Keratinocyte (primary cell): ENCODE data around the gene STK32B. TPM values are rescaled to one million over a fixed set of nuclear protein-coding genes. Genes with fewer than 3 reads are reported as not detected.
A peak's percentile ranks its signal among the peaks of the same experiment; 100 is the strongest.

ENCODE experiments used
- DNase-seq: peaks from one replicate; pipeline ENCODE4 v3.0.0-alpha.2; 2011; ENCODE audit warnings: low read depth, missing footprints, low spot score
- FAIRE-seq: peaks from 2 replicates; lab custom pipeline; 2011; peaks lifted over from hg19 to GRCh38; lab: Jason Lieb, UNC
- H2AFZ ChIP-seq: 2 replicates; pipeline ENCODE4 v1.6.0; 2012; ENCODE audit warnings: low read length, control low read depth, inconsistent platforms; ENCODE audit not compliant: control insufficient read depth
- H3K27ac ChIP-seq: 2 replicates; pipeline ENCODE4 v1.5.1; 2011; ENCODE audit warnings: low read length; ENCODE audit not compliant: control insufficient read depth, insufficient read depth
- H3K27me3 ChIP-seq: 3 replicates; pipeline ENCODE4 v1.6.0; 2011; ENCODE audit warnings: low read length; ENCODE audit not compliant: control insufficient read depth, insufficient read depth; ENCODE audit errors: extremely low read depth
- H3K36me3 ChIP-seq, 2 experiments: 2 replicates in 1 of 2; 3 replicates in 1 of 2; pipeline ENCODE4 v1.5.1; 2011; ENCODE audit warnings: low read length in 2 of 2, mild to moderate bottlenecking in 1 of 2; ENCODE audit not compliant: control insufficient read depth in 2 of 2, insufficient read depth in 2 of 2; ENCODE audit errors: extremely low read depth in 1 of 2
- H3K4me1 ChIP-seq: 3 replicates; pipeline ENCODE4 v1.5.1; 2011; ENCODE audit warnings: low read length; ENCODE audit not compliant: control insufficient read depth, insufficient read depth; ENCODE audit errors: extremely low read depth
- H3K4me2 ChIP-seq: 3 replicates; pipeline ENCODE4 v1.6.0; 2011; ENCODE audit warnings: low read depth, low read length; ENCODE audit not compliant: control insufficient read depth, insufficient read depth; ENCODE audit errors: extremely low read depth
- H3K4me3 ChIP-seq, 3 experiments: fragments of 200-600 bp in 1 of 3; sonication (generic) in 1 of 3; 2 replicates in 2 of 3; 3 replicates in 1 of 3; pipeline ENCODE4 v1.5.1; 2011 to 2016; ENCODE audit warnings: low read length in 3 of 3, mild to moderate bottlenecking in 3 of 3, control low read depth in 2 of 3, inconsistent platforms in 1 of 3, low read depth in 1 of 3, mixed read lengths in 1 of 3, mixed run types in 1 of 3, moderate library complexity in 1 of 3; ENCODE audit not compliant: control insufficient read depth in 2 of 3, insufficient read depth in 2 of 3; ENCODE audit errors: extremely low read depth in 1 of 3
- H3K79me2 ChIP-seq: 2 replicates; pipeline ENCODE4 v1.6.0; 2012; ENCODE audit warnings: low read length; ENCODE audit not compliant: control insufficient read depth, insufficient read depth
- H3K9ac ChIP-seq: 3 replicates; pipeline ENCODE4 v1.6.0; 2011; ENCODE audit warnings: low read length; ENCODE audit not compliant: control insufficient read depth, insufficient read depth; ENCODE audit errors: extremely low read depth
- H3K9me1 ChIP-seq: 3 replicates; pipeline ENCODE4 v1.6.0; 2011; ENCODE audit warnings: low read length; ENCODE audit not compliant: control insufficient read depth, insufficient read depth; ENCODE audit errors: extremely low read depth
- H3K9me3 ChIP-seq: 2 replicates; pipeline ENCODE4 v1.5.1; 2012; ENCODE audit warnings: low read depth, low read length; ENCODE audit not compliant: control insufficient read depth
- H4K20me1 ChIP-seq: 3 replicates; pipeline ENCODE4 v1.6.0; 2011; ENCODE audit warnings: low read length; ENCODE audit not compliant: control insufficient read depth, insufficient read depth; ENCODE audit errors: extremely low read depth
- CTCF ChIP-seq, 3 experiments: IDR thresholded peaks in 1 of 3; conservative IDR thresholded peaks in 1 of 3; optimal IDR thresholded peaks in 1 of 3; 2 replicates in 2 of 3; 3 replicates in 1 of 3; pipeline versions ENCODE3 to v1.5.1; 2011; ENCODE audit warnings: low read length in 3 of 3, mild to moderate bottlenecking in 3 of 3, moderate library complexity in 2 of 3, control low read depth in 1 of 3, inconsistent platforms in 1 of 3; ENCODE audit not compliant: insufficient read depth in 2 of 3; ENCODE audit errors: extremely low read depth in 1 of 3
- EZH2 ChIP-seq: IDR thresholded peaks from one replicate; pipeline ENCODE4 v1.6.1; 2012; ENCODE audit warnings: inconsistent platforms, mild to moderate bottlenecking, low read length, moderate library complexity
- dilution Hi-C: fragments of 300-500 bp; cut with MboI; formaldehyde crosslinking; loops from one replicate; pipeline ENCODE4 v1.7.0; 2020; ENCODE audit warnings: low sequenced_read_pairs; ENCODE audit not compliant: extremely low pct_ligation_motif_present
- polyA plus RNA-seq, 5 experiments: library from polyadenylated mRNA; depleted of rRNA in 3 of 5; stranded (reverse) in 3 of 5; stranded (forward) in 1 of 5; unstranded in 1 of 5; fragments of >200 nt; gene quantifications; 1 replicate in 1 of 5; 2 replicates in 3 of 5; 3 replicates in 1 of 5; pipeline versions ENCODE4 v1.2.1 to v1.2.3, GENCODE V29; 2011 to 2012; ENCODE audit warnings: missing spikeins in 2 of 5, low read depth in 1 of 5, low replicate concordance in 1 of 5

STK32B gene
- polyA plus RNA-seq, 1 donor (not counting 4 experiments of a cell fraction or from before 2014, with no cell fraction given) = 3.4 TPM

- no peak for DNase-seq
- Histone ChIP-seq H3K4me2 (no peak overlapping the region), H3K9ac (no peak overlapping the region), H3K9me3 (no peaks in the 10 kb centered on the region), H3K79me2 (no peaks in the 10 kb centered on the region), H3K4me3 (no peak overlapping the region), H3K4me1 (no peaks in the 10 kb centered on the region), H2AFZ (no peak overlapping the region), H3K27me3 (no peaks in the 10 kb centered on the region), H3K27ac (no peak overlapping the region), H3K36me3 (no peaks in the 10 kb centered on the region), H3K9me1 (no peaks in the 10 kb centered on the region), H4K20me1 (no peaks in the 10 kb centered on the region)
- no peak for FAIRE-seq
- TF ChIP-seq CTCF (optimal IDR thresholded peaks at IDR 0.05 in 1 of 3, IDR thresholded peaks at IDR 0.05 in 1 of 3, conservative IDR thresholded peaks at IDR 0.05 in 1 of 3; ENCODE audit: extremely low read depth in 1 of 3, insufficient read depth in 2 of 3, low read length in 3 of 3) (no peak), EZH2 (no peak)
- dilution Hi-C loops = no loop called here
Observed at GRCh38 chr4:5218376-5219069, 167.2 kb downstream of the STK32B start.

- H3K4me2 ChIP-seq = no peak overlapping the region
- no peak overlapping the region for H3K4me3 ChIP-seq
- DNase-seq (no peak), FAIRE-seq (peak; percentile 39)
- H3K9ac ChIP-seq = no peak overlapping the region
- H3K79me2 ChIP-seq = no peaks in the 10 kb centered on the region
- H3K27ac ChIP-seq = no peak overlapping the region
- H3K36me3 ChIP-seq = no peaks in the 10 kb centered on the region
- dilution Hi-C loops = no loop called here
- H4K20me1 ChIP-seq = no peaks in the 10 kb centered on the region
- no peaks in the 10 kb centered on the region for H3K9me3 ChIP-seq
- no peaks in the 10 kb centered on the region for H3K4me1 ChIP-seq
- no peaks in the 10 kb centered on the region for H3K9me1 ChIP-seq
- H2AFZ ChIP-seq = no peak overlapping the region
- TF ChIP-seq EZH2 (no peak), CTCF (optimal IDR thresholded peaks at IDR 0.05 in 1 of 3, IDR thresholded peaks at IDR 0.05 in 1 of 3, conservative IDR thresholded peaks at IDR 0.05 in 1 of 3; ENCODE audit: extremely low read depth in 1 of 3, insufficient read depth in 2 of 3, low read length in 3 of 3) (no peak)
- no peaks in the 10 kb centered on the region for H3K27me3 ChIP-seq
Observed at GRCh38 chr4:5220028-5220427, 168.7 kb downstream of the STK32B start.
